HG03575 (cell line): Measurements from ENCODE around the gene KCNN3.

Source experiments
- ATAC-seq: cut with Tn5 transposase; IDR thresholded peaks from one replicate; pipeline ENCODE4 v1.9.1; 2021; ENCODE audit not compliant: unreplicated experiment, insufficient number of reproducible peaks, low FRiP score; ENCODE audit errors: extremely low read depth

Gene KCNN3

GRCh38 chr1:154832384-154832783 is 37.7 kb downstream of the KCNN3 start:
- ATAC-seq: no peak

DNA sequence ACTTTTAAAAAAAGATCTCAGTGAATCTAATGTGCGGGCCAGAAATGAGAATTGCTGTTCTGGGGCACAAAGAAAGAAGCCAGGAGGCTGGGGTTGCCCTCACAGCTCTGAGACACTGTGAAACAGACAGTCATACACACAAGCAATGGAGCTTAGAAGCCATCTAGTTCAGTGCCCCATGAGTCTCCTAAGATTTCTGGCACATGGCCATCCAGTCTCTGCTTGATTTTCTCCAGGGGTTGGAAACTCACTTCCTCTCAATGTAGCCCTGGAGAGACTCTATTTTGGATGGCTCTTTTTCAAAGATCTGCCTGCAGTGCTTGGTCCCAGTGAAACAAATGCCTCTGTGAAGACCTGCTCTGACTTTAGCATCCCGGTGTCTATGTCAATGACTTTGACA is 38.6 kb downstream of the KCNN3 start:
- no peak for ATAC-seq

DNA sequence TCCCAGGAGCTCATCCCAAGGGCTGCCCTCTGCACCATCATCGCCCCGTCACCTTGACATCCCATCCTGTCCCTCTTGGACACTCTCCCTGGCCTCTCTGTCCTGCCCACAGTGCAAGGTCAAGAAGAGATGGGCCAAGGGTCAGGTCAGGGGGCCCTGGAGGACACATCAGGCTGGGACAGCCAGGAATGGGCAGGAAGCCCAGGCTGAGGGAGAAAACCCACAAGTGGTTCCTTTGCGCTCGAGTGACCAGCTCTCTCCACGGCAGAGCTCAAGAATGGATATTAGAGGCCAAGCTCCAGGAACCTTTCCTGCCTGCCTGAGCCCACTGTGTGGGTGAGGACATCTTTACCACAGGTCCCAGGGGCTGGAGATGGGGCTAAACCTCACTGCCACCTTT is 41.0 kb downstream of the KCNN3 start:
- no peak for ATAC-seq

DNA sequence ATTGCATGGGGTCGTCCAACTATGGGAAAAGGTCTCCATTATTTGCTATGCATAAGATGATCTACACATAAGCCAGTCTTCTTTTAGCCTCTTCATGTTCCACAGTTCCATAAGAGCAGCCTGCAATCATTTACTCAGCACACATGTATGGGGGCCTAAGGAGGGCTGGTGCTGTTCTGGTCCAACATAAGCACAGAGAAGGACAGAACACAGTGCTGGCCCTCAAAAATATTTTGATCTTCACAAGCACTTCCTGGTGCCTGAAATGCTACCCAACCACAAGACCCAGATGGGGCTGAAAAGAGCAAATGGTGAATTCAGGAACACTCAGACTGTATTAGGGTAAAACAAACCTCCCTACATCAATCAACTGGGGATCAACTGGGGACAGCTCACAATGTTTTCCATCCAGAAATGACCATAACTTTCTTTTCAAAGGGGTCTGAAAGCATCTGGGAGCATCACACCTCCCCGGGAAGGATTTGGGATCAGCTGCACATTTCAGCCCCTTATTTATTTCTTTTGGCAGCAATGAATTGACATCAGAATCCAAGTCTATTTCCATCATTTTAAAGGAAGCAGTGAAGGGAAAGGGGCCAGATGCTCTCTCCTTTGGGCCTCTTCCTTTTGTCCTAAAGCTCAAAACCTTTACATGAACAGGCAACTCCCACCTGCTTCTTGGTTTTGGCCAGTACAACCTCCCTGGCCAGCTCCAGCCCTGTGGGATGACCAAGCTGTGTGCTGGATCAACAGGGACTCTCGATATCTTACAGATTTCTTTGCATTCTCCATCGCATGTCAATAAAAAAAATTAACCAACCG is 45.7 kb downstream of the KCNN3 start:
- no peak for ATAC-seq

GRCh38 chr1:154822717-154823116 is 47.4 kb downstream of the KCNN3 start:
- no peak for ATAC-seq

DNA sequence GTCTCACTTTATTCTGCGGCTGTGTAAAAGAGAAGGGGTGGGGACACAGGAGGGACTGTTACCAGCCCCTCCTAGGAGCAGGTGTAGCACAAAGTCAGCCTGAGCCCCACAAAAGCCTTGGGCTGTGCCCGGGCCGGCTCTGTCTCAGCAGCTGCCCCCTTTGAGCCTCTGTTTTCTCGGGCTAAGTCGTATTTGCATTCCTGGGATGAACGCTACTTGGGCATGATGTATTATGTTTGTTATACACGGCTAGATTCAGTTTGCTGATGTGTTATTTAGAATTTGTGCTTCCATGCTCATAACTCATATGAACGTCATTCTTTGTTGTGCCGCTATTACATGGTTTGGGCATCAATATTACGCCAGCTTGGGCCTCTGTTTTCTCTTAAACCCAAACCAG is 47.8 kb downstream of the KCNN3 start:
- ATAC-seq: no peak

- no peak for ATAC-seq
Measured at GRCh38 chr1:154821083-154821482, 49.0 kb downstream of the KCNN3 start.

- no peak for ATAC-seq
Measured at GRCh38 chr1:154820646-154821045, 49.4 kb downstream of the KCNN3 start.

DNA sequence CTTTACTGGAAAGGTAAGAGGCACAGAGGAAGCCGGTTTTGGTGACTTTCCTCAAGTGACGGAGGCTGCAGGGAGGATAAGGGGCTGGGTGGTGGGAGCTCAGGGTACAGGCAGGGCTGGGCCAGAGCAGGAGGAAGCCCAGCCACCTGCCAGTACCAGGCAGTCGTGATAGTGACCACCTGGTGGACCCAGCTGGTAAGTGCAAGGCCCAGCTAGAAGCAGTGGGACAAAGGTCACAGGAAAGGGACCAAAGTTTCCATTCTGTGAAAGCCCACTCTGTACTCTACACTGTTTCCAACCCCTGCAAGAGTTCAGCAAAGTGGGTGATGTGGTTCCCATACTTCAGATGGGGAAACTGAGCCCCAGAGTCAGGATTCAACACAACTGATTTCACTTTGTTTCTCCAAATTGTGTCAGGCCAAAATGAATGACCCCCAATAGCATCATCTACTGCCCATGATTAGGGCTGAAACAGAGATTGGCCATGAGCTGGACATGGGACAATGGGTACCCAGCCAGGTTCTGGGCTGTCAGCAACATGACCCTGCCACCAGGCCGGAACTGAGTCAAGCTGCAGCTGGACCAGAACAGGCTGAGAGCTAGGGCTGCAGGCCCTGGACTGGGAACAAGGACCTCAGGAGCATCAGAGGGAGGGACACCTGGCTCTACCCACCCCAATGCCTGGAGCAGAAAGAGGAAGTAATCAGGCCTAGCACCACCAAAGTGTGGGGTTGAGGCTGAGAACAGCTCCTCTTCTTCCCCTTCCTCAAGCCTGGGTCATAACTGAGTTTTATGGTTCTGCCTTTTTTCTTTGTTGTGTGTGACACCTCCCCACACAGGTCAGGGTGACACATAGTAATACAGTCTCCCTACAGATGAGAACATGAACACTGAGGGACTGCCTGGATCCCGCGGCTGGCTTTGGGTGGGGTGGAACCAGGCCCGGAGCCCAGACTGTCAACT is 50.2 kb downstream of the KCNN3 start:
- no peak for ATAC-seq

DNA sequence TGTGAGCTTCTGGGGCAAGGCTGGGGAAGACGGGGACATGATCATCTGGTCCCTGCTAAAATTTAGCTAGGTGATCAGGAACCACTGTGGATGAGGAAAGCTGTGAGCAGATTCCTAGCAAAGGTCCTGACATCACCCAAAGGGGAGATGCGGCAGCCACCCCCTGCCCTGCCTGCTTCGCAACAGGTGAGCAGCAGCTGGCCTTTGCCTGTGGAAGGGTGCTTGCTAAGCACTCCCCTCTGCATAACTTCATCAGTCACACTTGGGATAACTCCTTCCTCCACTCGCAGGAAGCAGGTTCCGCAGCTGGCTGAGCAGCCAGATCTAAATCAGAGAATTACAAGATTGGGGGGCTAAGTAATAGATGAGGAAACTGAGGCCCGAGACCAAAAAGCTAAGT is 51.2 kb downstream of the KCNN3 start:
- ATAC-seq: no peak

- no peak for ATAC-seq
Measured at GRCh38 chr1:154816937-154817336, 53.1 kb downstream of the KCNN3 start.

GRCh38 chr1:154816369-154816768 is 53.7 kb downstream of the KCNN3 start:
- no peak for ATAC-seq

DNA sequence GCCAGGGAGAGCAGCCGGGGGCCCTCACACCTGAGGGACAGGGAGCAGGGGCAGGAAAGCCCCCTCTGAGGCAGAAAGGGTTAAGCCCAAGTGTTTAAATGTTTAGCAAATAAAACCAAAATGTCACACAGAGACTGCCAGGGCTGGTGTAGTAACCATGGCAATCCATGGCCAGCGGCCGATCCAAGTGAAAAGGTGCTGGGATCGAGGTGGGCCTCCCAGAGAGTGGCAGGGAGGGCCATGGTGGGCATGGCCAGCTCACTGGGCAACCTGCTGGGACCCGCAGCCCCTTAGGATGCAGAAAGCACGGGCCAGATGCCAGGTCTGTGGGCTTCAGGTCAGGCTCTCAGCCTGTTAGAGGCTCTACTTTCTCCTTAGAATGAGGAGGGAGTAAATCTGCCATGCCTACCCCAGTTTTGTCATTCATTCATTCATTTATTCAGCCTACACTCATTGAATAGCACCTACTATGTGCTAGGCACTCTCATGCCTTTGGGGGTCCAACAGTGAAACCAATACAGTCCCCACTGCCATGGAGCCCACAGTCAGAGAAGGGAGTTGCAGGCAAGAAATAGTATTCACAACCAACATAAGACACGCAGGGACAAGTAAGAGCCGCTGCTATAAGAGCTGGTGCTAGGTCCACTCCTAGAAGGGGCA is 56.1 kb downstream of the KCNN3 start:
- no peak for ATAC-seq

DNA sequence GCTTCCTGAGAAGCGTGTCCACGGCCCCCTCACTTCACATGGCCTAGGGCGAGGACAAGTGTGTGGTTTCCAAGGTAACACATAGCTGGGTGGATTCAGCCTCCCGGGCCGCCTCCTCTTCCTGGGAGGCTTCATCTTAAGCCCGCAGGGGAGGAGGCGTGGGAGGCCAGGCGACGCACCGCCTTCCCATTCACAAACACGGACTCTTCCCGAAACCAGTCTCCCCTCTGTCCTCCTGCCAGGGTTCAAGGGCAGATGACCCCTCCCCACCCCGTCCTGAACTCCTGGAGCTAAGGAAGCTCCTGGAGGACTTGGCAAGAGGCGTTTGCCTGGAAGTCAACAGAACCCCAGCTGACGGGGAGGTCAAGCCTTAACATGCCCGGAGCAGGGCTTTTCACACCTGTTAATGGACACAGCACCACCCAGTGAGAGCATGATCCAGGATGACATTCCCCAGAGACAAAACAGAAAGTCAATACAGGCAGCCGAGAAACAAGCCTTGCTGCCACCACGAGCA is 56.7 kb downstream of the KCNN3 start:
- no peak for ATAC-seq

GRCh38 chr1:154812877-154813276 is 57.2 kb downstream of the KCNN3 start:
- ATAC-seq: no peak

DNA sequence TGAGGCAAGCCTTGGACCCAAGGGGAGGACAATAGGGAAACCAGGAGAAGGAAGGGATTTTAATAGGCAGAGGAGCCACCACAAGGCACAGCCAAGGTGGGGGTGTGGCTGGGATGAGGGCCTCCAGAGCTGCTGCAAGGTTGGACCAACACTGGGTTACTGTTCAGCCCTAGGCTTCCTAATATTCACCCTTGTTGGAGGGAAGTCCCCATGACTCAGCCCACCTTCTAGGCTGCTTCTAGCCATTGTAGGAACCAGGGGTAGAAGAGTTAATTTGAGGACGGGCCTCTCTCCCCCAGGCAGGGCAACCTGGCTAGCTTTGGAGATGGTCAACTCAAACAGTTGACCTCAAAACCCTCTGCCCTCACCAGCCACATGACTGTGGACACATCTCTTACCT is 59.5 kb downstream of the KCNN3 start:
- no peak for ATAC-seq

- ATAC-seq: no peak
Measured at GRCh38 chr1:154809436-154810413, 60.4 kb downstream of the KCNN3 start.

DNA sequence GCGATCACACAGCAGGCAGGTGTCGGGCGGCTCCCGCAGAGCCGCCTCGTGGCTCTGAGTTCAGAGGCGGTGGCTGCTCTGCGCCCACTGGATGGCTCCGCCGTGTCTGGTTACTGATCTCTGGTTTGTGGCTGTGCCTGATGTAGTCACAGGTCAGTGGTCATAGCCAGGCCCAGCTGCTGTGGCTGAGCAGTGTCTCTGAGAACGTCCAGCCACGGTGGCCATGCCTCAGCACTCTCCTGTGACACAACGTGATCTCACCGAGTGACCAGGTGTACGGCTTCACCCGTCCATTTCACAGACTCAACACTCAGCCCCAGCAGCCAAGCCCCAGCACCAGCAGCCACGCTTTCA is 61.2 kb downstream of the KCNN3 start:
- ATAC-seq: no peak
